Activated CD8-positive, alpha-beta memory T cell treated with anti-CD3 and anti-CD28 coated beads for 36 hours (primary cell): Measurements from ENCODE around the gene PRM1. TPM values are rescaled to one million over a fixed set of nuclear protein-coding genes. Genes with fewer than 3 reads are reported as not detected.

Source experiments
- CTCF ChIA-PET: fragments of 350-600 bp; sonication (Branson Sonifier 250); formaldehyde crosslinking; loops from one replicate; lab custom pipeline; 2021; ENCODE audit warnings: antibody characterized with exemption; lab: Charles Lee
- POLR2A ChIA-PET: fragments of 350-600 bp; sonication (Branson Sonifier 250); formaldehyde crosslinking; loops from one replicate; lab custom pipeline; 2021; ENCODE audit warnings: antibody characterized with exemption; lab: Charles Lee
- total RNA-seq, 2 experiments: library from RNA; stranded (reverse); gene quantifications; one replicate each; pipeline ENCODE4 v1.2.3, GENCODE V29; 2021

The PRM1 gene
- total RNA-seq, 2 experiments from 2014 or later = not detected

- POLR2A ChIA-PET = no interaction called here
- CTCF ChIA-PET = no interaction called here
These were observed 2.7 kb upstream of the PRM1 start for GRCh38 chr16:11283820-11284248.

- ChIA-PET CTCF (interaction anchor here (1.0 to 1.3 kb wide), 2 partner anchors 15 to 93 kb away, joined by 3 to 4 read pairs; no protein-coding TSS in a partner anchor), POLR2A (no interaction called here)
These were observed 2.2 kb downstream of the PRM1 start for GRCh38 chr16:11278681-11279628.

- ChIA-PET CTCF (no interaction called here), POLR2A (no interaction called here)
These were observed 3.4 kb downstream of the PRM1 start for GRCh38 chr16:11277607-11278337.

GRCh38 chr16:11276896-11277593 lies 4.1 kb downstream of the PRM1 start:
- ChIA-PET POLR2A (interaction anchor here (0.7 kb wide), 1 partner anchor 420 kb away, joined by 3 read pairs; no protein-coding TSS in a partner anchor), CTCF (no interaction called here)

- CTCF ChIA-PET = no interaction called here
- POLR2A ChIA-PET = interaction anchor here (0.7 kb wide), 1 partner anchor 420 kb away, joined by 3 read pairs; no protein-coding TSS in a partner anchor
These were observed 4.8 kb downstream of the PRM1 start, which contains the start of gene PRM2 for GRCh38 chr16:11276143-11276895. PRM2 (minus strand) TSS chr16:11276480; CDS start chr16:11276370, 110 bp downstream.

- ChIA-PET CTCF (interaction anchor here (0.6 kb wide), 1 partner anchor 14 kb away, joined by 3 read pairs; no protein-coding TSS in a partner anchor), POLR2A (no interaction called here)
These were observed 6.2 kb downstream of the PRM1 start for GRCh38 chr16:11274964-11275363.

- ChIA-PET POLR2A (interaction anchor here (0.6 kb wide), 1 partner anchor 49 kb away, joined by 3 read pairs; no protein-coding TSS in a partner anchor), CTCF (interaction anchor here (1.0 kb wide), 1 partner anchor 302 kb away, joined by 3 read pairs; no protein-coding TSS in a partner anchor)
These were observed 7.3 kb downstream of the PRM1 start for GRCh38 chr16:11273721-11274324.

- POLR2A ChIA-PET = no interaction called here
- CTCF ChIA-PET = interaction anchor here (0.6 kb wide), 1 partner anchor 22 kb away, joined by 3 read pairs; no protein-coding TSS in a partner anchor
These were observed 8.0 kb downstream of the PRM1 start, which contains the start of gene PRM3 for GRCh38 chr16:11272921-11273720. PRM3 (minus strand) TSS chr16:11273629; CDS start chr16:11273595, 34 bp downstream.

GRCh38 chr16:11272484-11272883 lies 8.6 kb downstream of the PRM1 start:
- POLR2A ChIA-PET = no interaction called here
- CTCF ChIA-PET = no interaction called here

- ChIA-PET POLR2A (no interaction called here), CTCF (no interaction called here)
These were observed 9.5 kb downstream of the PRM1 start for GRCh38 chr16:11271610-11272009.

GRCh38 chr16:11270602-11271162 lies 10.4 kb downstream of the PRM1 start:
- CTCF ChIA-PET = interaction anchor here (1.3 kb wide), 1 partner anchor 306 kb away, joined by 3 read pairs; no protein-coding TSS in a partner anchor
- POLR2A ChIA-PET = no interaction called here

GRCh38 chr16:11268921-11269375 lies 12.2 kb downstream of the PRM1 start, which contains the start of gene TNP2:
TNP2 (minus strand) TSS chr16:11269325; CDS start chr16:11269262, 63 bp downstream.
- CTCF ChIA-PET = interaction anchor here (0.8 to 1.4 kb wide), 2 partner anchors 136 to 245 kb away, joined by 3 to 6 read pairs; no protein-coding TSS in a partner anchor
- POLR2A ChIA-PET = no interaction called here

GRCh38 chr16:11265124-11265523 lies 16.0 kb downstream of the PRM1 start:
- POLR2A ChIA-PET = interaction anchor here (0.8 kb wide), 1 partner anchor 10 kb away, joined by 4 read pairs; the partner anchor contains the start of gene SOCS1
- CTCF ChIA-PET = no interaction called here

- CTCF ChIA-PET = interaction anchor here (0.8 to 1.9 kb wide), 5 partner anchors 15 to 450 kb away, joined by 3 to 6 read pairs (median 3); no protein-coding TSS in a partner anchor
- POLR2A ChIA-PET = interaction anchor here (0.8 kb wide), 1 partner anchor 9 kb away, joined by 4 read pairs; the partner anchor contains the start of gene SOCS1
These were observed 16.8 kb downstream of the PRM1 start for GRCh38 chr16:11264155-11264832.

GRCh38 chr16:11263737-11264136 lies 17.4 kb downstream of the PRM1 start:
- ChIA-PET POLR2A (no interaction called here), CTCF (interaction anchor here (0.8 to 1.9 kb wide), 5 partner anchors 16 to 451 kb away, joined by 3 to 6 read pairs (median 3); no protein-coding TSS in a partner anchor)
